ENCODE results near the gene LY9.

Gene LY9, protein sequence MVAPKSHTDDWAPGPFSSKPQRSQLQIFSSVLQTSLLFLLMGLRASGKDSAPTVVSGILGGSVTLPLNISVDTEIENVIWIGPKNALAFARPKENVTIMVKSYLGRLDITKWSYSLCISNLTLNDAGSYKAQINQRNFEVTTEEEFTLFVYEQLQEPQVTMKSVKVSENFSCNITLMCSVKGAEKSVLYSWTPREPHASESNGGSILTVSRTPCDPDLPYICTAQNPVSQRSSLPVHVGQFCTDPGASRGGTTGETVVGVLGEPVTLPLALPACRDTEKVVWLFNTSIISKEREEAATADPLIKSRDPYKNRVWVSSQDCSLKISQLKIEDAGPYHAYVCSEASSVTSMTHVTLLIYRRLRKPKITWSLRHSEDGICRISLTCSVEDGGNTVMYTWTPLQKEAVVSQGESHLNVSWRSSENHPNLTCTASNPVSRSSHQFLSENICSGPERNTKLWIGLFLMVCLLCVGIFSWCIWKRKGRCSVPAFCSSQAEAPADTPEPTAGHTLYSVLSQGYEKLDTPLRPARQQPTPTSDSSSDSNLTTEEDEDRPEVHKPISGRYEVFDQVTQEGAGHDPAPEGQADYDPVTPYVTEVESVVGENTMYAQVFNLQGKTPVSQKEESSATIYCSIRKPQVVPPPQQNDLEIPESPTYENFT

DNA sequence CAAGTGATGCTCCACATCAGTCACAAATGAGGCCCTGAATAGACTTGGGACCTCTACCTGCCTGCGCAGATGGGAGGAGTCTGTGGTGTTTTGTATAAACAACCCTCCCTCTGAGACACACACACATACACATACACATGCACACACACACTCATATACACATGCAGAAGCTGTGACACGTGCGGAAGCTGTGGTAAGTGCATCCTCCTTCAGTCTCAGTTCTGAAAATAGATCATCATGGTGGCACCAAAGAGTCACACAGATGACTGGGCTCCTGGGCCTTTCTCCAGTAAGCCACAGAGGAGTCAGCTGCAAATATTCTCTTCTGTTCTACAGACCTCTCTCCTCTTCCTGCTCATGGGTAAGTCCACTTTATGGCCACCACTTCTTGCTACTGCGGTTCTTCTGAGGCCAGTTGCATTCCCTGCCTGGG, at the start of gene LY9:
Gene LY9, plus strand, starts transcription at position 224 of the 433 bp plus-strand sequence. Its CDS starts 14 bp downstream, at position 238.
- DNase-seq, result peak; percentile 71

DNA sequence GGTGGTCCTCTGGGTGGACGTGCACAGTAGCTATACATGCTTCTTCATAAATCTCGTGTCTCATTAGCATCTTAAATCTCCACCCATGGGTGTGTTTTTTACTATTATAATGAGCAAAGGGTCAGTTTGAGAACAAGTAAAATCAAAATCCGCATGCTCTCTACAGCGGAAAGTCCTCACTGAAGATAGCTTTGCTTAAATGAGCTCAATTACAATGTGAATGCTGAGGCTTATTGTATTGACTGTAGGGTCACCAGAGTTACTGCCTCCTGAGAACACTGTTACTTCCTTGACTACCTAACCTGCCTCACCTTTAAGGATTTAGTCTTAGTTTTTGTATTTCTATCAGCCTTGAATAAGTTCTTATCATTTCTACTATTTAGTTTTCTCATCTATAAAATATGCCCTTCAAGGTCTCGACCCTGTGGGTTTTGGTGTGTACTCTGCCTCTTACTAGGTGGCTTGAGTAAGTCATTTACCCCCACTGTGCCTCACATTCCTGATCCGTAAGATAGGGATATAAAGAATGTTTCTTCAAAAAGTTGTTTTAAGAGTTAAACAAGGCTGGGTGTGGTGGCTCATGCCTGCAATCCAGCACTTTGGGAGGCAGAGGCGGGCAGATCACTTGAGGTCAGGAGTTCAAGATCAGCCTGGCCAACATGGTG, 49.0 kb upstream of the LY9 start:
- DNase-seq, result no peak

DNA sequence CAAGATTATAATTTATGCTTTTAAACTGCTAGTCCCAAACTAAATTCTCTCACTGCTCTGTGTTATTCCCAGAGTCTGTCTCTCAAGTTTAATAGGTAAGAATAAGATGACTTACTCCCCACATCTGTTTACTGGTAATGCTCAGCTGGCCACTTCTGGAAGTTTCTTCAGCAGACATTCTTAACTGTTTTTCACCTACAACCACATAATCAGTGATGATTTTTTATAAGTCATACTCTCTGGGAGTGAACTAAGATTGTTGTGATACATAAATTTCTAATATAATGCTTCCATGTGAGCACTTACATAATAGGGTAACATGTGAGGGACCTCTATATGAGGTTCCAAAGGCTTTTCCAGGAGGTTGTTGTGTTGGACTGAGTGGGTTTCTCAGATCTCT, 48.3 kb upstream of the LY9 start:
- DNase-seq, result no peak

DNA sequence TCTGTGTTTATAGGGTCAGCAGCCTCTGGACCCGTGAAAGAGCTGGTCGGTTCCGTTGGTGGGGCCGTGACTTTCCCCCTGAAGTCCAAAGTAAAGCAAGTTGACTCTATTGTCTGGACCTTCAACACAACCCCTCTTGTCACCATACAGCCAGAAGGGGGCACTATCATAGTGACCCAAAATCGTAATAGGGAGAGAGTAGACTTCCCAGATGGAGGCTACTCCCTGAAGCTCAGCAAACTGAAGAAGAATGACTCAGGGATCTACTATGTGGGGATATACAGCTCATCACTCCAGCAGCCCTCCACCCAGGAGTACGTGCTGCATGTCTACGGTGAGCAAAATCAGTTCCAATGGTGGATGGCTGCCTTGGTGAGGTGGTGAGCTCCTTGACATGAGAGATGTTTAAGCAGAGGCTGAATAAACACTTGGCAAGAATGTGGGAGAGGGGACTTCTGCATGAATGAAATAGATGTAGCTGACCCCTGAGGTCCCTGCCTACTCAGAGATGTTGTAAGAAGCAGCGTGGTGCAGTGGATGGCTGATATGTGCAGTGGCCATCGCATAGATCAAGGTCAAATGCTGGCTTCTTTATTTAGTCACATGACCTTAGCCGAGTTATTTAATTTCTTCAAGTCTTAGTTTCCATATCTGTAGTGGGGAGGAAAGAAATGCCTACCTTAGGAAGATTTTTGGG, 47.6 kb upstream of the LY9 start:
- no peak for DNase-seq

DNA sequence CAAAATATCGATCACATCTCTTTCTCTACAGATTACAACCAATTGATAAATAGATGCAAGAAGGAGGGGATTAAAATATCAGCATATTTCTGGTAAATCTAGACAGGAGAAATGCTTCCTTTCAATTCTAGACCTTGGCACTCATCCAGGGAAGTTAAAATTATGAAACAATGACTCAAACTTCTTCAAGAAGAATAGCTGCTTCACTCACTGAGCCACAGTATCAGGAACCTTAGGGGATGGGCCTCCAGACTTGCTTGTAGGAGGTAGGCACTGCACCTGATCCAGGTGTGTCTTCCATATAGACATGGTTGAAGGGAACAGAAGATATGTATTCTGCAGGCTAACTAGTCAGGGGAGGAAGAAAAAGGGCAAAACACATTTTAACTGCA, 47.1 kb upstream of the LY9 start:
- DNase-seq, result no peak

DNA sequence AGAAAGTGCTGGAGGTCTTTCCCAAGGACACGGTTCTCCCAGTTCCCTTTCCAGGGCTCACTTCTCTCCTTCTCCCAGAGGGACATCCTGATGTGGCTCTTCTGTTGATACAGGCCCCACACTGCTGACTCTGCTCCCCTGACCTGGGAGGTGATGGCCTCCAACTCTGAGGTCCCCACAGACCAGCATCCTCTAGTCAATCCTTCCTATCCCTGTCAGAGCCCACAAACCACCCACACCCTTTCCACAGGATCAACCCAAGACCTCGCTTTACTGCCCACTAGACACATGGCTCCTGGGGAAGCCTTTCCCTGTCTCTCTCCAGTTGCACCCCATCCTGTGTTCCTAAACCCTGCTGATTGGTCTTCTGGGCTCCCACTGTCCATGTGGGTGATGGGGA, 45.4 kb upstream of the LY9 start:
- DNase-seq, result no peak

- DNase-seq, result no peak
Measured at GRCh38 chr1:160752406-160752805, 43.6 kb upstream of the LY9 start.

GRCh38 chr1:160752924-160753323, 43.0 kb upstream of the LY9 start:
- DNase-seq, result no peak

- no peak for DNase-seq
Measured at GRCh38 chr1:160753594-160753993, 42.4 kb upstream of the LY9 start.

- no peak for DNase-seq
Measured at GRCh38 chr1:160755461-160755860, 40.5 kb upstream of the LY9 start.

GRCh38 chr1:160755911-160756848, 39.8 kb upstream of the LY9 start:
- DNase-seq, result no peak

DNA sequence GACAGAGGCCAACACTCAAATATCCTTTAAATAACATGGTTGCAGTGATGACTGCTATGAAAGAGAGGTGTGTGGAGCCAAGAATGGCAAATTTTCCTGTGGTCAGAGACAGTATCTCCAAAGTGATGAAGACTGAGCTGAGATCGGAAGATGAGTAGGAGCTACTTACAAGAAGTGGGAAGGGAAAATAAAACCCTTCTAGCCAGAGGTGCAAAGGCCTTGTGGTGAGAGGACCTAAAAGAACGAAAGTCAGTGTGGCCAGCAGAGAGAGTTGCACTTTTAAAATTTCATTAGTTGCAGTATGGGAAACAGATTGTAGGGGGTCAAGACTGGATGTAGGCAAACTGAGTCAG, 39.1 kb upstream of the LY9 start:
- DNase-seq, result no peak

- DNase-seq, result no peak
Measured at GRCh38 chr1:160758521-160758920, 37.5 kb upstream of the LY9 start.

DNA sequence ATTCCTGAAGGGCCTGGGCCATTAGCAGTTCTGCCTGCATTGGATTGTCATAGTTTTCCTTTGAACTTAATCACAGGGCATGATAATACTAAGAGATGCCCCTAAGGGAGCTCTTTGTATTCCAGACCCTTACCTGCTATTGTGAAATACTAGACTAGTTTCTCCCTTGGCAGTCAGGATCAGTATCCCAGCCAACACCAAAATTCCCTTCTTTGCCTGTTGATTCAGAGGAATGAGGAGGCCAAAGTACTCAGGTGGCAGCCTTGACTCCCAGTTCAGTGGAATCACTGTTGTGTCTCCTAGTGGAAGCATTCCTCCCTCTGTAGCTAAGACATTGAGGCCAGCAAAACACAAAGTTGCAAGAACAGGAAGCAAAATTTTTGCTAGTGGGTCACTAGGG, 36.2 kb upstream of the LY9 start:
- no peak for DNase-seq

- DNase-seq, result no peak
Measured at GRCh38 chr1:160761046-160761445, 34.9 kb upstream of the LY9 start.

DNA sequence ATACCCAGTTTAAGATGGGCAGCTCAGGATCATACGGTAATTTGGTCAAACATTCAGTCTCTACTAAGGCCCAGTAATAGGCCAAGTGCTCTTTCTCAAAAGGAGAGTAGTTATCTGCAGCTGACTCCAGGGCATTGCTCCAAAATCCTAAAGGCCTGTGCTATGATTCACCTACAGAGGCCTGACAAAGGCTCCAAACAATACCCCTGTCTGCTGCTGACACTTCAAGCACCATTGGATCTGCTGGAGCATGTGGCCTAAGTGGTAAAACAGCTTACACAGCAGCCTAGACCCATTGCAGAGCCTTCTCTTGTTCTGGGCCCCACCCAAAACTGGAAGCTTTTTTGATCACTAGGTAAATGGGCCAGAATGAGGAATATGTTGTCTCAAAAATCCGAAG, 34.1 kb upstream of the LY9 start:
- DNase-seq, result no peak

GRCh38 chr1:160763993-160764392, 32.0 kb upstream of the LY9 start:
- DNase-seq, result no peak

DNA sequence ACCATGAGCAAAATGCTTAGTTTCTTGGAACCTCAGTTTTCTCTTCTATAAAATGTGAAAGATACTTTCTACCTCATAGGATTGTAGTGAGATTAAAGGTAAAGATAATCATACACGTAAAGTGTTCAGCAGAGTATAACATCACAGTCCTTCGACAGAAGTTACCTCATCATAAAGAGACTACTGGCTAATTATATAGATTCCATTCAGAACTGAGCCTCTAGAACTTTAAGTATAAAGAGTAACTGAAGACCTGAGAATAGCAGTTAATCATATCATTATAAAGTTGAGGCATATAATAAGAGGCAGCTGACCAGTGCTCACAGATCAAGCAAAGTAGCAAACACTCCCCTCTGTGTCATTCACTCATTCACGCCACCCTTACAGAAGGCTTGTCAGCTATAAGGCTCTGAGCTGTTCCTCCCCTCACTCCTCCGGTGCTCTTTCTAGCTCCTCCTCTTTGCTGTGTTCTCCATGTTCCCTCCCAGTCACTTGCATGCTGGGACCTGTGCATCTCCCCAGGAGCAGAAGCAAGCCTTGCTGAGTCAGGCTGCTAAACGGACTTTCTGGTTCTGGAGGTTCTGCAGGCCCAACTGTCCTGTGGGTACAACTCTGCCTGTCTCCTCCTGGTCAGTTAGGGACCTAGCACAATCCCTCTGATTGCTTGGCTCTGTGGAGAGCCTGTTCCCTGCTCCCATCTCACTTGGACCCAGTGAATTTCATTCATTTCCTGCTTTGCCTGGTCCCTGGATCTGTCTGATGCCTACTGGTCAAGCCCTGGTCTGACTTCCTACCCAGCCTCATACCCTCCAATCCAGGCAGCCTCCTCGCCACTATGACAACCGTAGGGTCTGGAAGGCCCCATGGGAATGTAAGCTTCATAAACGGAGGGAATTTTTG, 28.3 kb upstream of the LY9 start:
- DNase-seq, result peak; percentile 15

GRCh38 chr1:160768295-160768657, 27.7 kb upstream of the LY9 start:
- DNase-seq, result peak; percentile 87

DNA sequence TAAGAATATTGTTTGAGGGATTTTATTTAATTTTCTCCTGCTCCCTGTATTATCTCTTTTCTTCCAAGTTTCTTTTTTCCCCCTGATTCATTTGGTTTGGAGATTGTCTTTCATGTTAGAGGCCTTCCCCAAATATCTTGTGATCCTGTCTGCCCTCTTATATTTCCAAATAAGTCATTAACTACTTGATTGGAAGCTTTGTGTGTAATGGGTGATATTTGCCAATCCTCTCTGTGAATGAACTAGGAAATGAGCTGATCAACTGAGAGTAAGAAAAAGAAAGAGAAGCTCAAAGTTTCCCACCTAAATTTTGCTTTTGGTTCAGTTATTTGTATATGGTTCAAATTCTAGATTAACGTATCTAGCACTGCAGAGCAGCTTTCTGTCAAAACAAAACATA, 23.6 kb upstream of the LY9 start:
- no peak for DNase-seq

DNA sequence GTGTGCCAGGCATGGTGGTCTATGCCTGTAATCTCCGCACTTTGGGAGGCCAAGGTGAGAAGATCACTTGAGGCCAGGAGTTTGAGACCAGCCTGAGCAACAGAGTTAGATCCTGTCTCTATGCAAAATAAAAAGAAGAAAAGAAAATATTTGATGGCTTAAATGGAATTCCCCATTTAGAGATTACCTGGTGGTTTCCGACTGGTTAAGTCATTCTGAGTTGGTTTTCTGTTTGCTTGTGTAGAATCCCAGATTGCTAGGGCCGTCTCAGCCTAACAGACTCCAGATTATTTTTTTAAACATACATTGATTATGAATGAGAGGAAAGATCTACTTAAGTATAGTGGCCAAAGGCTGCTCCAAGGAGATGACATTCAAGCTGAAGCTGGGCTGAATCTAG, 22.9 kb upstream of the LY9 start:
- DNase-seq, result no peak

Measured in activated CD4-positive, alpha-beta T cell treated with anti-CD3 and anti-CD28 coated beads, Interleukin-2, amount 50 U/mL, for 1 hour (primary cell).